GM18951 (cell line): ENCODE results near the gene SLC35B4.

Experiments used
- POLR2A ChIP-seq: IDR thresholded peaks from 4 replicates; pipeline ENCODE4 v1.6.1; 2011; ENCODE audit warnings: mild to moderate bottlenecking; ENCODE audit not compliant: insufficient read length, insufficient read depth; ENCODE audit errors: extremely low read depth
- in situ Hi-C: fragments of 300-500 bp; cut with MboI; formaldehyde crosslinking; loops from one replicate; pipeline ENCODE4 v1.12.0; 2022; ENCODE audit warnings: low sequenced_read_pairs, mixed read lengths, inconsistent platforms; ENCODE audit not compliant: unreplicated experiment

The SLC35B4 gene

DNA sequence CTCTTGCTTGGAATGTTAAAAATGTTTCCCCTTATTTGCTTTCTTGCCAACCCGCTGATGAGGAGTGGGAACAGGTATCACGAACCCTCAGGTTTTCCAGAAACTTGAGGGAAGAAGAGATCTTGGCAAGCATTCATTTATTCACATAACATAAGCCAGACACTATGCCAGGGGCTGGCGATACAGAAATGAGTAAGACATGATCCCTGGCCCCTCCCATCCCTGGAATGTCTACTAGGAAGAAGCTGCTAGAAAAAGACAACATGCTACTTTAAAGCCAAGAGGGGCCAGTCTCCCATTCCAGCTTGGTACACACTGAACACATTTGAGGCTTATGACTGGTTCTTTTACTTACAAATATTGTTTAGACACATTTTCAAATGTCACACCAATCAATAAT, 26.4 kb downstream of the SLC35B4 start:
- no peak for TF ChIP-seq POLR2A
- in situ Hi-C loops: no loop called here

DNA sequence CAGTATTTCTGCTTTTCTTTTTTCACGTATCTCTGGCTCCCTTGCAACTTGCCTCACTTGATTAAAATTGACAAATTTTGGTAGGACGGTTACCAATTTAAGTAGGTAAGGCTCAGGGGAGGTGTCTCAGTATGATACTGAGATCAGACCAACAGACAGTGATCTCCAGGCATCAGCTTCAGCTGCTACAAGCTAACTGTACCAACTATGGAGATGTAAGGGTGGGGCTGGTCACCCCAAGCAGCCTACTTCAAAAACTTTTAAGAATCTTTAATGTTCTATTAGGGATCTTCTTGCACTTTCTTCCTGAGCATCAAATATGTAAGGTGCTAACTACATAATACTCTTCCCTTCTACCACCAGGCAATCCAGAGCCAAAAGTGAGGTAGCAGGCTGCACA, 26.9 kb downstream of the SLC35B4 start:
- in situ Hi-C loops: no loop called here
- no peak for TF ChIP-seq POLR2A

DNA sequence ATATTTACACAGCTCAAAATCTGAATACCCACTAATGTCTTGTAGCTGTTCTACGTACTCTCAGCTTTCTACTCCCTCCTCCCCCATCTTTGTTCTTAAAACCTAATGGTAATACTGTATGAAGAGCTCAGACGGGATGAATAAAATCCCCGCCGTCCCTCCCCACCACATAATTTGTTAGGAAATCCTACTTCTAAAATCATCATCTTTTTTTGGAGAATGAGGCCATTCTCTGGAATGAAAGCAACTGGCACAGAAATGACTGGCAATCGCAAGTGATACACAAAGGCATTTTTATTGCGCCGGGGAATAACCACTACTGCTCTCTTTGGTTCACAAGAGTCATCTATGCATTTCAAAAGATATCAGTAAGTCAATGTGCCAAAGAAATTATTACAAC, 27.3 kb downstream of the SLC35B4 start:
- no peak for TF ChIP-seq POLR2A
- in situ Hi-C loops: no loop called here

DNA sequence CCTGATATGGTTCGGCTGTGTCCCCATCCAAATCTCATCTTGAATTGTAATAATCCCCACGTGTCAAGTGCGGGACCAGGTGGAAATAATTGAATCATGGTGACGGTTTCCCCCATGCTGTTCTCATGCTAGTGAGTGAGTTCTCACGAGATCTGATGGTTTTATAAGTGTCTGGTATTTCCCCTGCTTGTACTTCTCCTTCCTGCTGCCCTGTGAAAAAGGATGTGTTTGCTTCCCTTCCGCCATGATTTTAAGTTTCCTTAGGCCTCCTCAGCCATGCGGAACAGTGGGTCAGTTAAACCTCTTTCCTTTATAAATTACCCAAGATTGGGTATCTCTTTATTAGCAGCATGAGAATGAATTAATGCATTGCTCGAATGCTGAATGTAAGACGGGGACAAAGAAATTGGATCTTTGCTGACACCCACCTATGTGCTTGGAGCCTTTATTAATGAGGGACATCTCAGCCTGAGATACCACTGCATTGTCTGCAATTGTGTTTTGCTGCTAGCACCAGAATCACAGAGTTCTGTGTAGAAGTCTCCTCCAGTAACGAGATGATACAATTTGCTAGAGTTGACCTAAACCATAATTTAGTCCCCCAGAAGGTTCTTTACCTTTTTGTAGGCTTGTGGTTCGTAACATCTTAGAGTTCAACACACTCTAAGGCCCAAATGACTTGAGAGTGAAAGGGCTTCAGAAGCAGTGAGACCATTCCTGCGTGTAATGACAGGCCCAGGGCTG, 28.6 kb downstream of the SLC35B4 start:
- no peak for TF ChIP-seq POLR2A
- in situ Hi-C loops: no loop called here

DNA sequence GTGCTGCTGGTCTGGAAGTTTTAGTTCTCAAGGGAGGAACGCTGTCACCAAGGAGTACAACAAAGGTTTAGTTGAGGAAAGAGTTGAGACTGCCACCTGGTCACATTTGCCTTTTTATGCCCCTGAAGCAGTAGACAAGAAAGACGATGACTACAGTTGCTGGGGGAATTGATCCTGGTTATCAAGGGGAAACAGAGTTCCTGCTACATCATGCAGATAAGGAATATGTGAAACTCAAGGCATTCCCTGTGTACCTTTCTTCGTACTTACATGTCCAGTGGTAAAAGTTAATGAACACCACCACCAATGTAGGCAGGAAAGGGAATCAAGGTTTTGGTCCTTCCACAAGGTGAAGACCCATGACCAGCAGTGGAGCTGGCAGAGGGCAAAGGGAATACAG, 31.8 kb downstream of the SLC35B4 start:
- in situ Hi-C loops: no loop called here
- TF ChIP-seq POLR2A: no peak

DNA sequence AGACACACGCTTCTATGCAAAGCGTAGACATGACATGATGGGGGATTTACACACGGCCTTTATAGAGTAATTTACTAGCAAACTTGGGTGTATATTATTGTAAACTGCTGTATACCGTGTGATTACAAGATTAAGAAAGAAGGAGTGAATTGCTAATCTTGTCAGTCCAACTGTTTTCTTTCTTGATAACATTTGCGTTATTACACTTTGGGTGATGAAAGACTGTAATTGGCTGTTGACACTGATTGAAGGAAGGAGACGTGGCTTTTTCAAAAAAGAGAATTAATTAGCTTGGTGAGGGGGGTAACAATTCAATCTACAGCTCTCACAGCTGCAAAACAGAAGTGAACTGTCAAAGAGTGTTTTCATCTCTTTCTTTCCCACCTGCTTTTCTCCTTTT, 32.7 kb downstream of the SLC35B4 start:
- TF ChIP-seq POLR2A: no peak
- in situ Hi-C loops: no loop called here

DNA sequence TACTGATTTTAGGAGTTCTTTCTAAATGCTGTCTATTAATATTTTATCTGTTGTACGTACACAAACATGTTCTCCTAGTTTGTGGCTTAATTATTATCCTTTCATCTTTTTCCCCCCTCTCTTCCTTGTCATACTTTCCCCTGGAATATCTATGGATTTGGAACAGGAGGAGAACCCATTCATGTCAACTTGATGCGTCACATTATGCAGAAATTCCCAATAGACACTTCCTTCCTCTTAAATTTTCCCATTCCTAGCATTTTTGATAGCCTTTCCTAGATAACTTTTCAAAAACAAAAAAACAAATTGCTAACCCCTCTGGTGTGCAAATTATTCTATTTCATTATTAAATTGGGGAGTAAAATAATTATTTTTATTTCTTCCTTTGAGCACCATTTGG, 36.2 kb downstream of the SLC35B4 start:
- no peak for TF ChIP-seq POLR2A
- in situ Hi-C loops: no loop called here

DNA sequence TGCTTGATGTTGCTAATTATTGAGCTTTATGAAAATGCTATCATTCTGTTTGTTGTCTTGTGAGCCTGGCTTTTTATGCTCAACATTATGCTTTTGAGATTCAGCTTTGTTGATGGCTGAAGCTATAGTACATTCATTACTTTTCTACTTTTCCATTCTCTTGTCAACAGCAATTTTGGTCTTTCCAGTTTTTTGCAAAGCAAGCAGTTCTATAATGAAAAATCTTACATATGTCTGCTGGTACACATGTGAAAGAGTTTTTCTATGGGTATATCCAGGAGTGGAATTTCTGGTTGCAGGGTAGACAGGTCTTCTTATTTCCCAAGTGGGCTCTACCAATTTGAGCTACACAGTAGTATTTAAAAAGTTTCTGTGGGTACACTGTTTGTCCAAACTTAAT, 36.8 kb downstream of the SLC35B4 start:
- TF ChIP-seq POLR2A: no peak
- in situ Hi-C loops: no loop called here

DNA sequence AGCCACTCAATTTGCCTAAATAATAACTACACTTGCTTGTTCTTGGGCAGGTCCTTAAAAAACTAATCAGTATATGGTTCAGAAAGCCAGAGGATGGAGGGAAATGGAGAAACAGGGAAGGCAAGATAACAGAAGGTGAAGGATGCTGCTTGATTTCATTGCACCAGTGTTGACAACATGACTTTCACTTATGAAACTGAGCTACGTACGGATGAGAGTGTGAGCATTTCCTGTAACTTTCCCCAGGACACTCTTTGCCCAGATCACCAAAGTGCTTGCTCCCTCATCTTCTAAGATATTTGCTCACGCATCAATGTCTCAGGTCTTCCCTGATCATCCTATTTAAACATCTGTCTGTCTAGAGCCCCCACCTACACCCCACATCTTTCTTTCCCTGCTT, 37.4 kb downstream of the SLC35B4 start:
- no peak for TF ChIP-seq POLR2A
- in situ Hi-C loops: no loop called here

DNA sequence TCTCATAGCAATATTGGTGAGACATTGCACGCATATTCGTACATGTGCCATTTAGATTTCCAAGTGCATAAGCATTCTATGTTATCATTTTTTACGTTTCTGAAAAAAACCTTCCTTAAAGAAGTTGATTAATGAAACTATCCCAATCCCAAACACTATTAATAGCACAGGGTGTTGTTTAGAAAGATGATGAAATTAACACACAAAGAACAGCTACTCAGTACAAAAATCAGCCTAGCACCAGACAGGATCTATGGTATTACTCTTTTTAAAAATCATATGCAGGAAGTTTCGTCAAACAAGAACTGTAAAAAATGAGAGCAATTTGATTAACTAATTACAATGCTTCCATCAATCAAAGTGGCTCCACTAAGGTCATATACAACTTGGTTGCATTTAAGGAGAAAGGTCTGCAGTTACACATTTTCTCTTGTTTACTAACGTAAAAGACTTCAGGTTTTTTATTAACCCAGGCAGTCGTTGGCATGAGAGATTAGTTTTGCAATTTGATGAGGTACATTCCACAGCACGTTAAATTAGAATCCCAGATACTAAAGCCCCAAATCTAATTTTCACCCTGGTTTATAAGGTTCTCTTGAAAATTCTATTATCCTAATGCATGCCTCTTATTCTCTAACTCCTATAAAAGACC, 38.1 kb downstream of the SLC35B4 start:
- in situ Hi-C loops: no loop called here
- no peak for TF ChIP-seq POLR2A

DNA sequence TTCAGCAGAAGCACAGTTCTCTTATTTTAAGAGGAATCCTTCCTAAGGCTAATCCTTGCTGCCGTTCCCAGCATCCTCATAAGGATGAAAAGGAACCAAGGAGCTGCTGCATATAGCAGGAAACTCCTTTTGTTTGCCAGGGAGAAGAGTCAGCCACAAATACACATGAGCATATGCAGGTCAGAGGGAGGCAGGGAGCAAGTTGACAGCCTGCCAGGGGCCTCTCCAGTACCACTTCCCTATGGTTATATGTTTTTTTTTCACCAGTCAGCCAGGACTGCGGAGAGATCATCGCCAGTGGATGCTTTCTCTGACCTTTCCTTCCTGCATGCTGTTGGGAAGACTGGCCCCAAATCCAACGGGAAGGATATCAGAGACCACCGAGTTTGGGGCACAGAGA, 39.8 kb downstream of the SLC35B4 start:
- in situ Hi-C loops: no loop called here
- TF ChIP-seq POLR2A: no peak

DNA sequence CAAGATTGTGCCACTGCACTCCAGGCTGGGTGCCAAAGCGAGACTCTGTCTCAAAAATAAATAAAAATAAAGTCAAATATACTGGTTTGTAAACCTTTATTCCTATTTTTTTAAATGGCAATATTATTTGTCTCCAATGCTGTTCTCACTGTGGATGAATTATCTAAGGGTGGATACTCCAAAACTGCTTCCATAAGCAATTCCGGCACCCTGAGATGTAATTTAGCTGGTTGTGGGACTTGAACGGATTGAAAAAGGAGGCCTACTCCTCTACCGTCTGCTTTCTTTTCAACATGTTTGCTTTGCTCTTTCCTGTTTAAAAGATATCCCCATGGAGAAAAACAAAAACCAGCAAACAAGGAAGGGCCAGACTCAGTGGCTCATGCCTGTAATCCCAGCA, 54.4 kb downstream of the SLC35B4 start:
- in situ Hi-C loops: no loop called here
- TF ChIP-seq POLR2A: no peak

DNA sequence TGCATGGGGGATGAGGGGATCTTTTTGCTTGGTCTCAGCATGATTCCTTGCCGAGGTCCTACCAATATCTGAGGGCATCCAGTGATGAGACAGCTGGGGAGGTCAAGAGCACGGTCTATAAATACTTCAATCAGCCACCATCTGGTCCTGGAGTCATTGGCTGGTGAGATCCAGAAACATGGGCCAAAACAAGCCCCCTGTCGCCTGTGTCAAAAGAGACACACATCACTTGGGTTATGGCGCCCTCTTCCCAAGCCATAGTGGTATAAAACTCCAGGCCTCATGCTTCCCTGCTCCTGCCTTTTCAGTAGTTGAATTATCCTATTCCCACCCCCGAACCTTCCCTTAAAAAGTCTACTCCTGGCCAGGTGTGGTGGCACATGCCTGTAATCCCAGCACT, 60.9 kb downstream of the SLC35B4 start:
- TF ChIP-seq POLR2A: no peak
- in situ Hi-C loops: no loop called here

DNA sequence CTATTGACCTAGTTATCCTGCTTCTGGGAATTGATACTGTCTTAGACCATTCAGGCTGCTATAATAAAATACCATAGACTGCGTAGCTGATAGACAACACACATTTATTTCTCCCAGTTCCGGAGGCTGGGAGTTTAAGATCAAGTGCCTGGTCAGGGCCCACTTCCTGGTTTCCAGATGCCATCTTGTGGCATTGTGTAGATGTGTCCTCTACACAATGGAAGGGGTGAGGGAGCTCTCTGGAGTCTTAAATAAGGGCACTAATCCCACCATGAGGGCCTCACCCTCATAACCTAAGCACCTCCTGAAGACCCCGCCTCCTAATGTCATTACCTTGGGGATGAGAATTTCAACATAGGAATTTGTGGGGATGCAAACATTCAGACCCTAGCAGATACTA, 62.4 kb downstream of the SLC35B4 start:
- in situ Hi-C loops: no loop called here
- no peak for TF ChIP-seq POLR2A

DNA sequence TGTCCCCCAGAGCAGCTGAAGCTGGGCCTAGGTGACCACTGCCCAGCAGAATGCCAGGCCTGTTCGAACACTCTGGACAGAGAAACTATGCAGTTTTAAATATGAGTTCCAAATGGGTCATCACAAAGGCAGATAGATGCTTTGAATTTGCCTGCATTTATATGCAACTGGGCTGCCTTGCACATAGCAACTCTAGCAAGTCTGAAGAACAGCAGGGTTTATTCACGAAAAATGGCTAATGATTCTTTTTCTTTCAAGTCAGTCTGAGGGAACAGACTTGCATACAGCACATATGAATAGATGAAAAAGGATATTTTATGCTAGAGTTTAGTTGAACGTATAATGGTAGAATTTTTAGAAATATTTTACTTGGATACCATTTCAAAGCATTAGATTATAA, 68.5 kb downstream of the SLC35B4 start:
- TF ChIP-seq POLR2A: no peak
- in situ Hi-C loops: no loop called here

DNA sequence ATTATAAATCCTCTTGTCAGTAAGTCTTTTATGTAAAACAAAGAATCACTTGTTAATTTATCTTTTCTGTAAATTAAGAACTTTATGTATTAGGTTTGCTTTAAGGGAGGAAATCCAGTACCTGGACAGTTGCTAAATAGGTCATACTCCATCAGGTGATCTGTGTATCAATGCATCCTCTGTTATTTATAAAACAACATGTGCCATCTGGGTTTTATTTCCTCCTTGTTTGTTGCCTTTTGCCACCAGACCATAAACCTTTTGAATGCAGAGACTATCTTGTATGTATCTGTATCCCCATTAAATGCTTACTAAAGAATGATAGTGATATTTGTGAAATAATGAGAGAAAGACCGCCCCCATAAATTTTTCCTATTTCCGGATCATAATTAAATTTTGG, 70.0 kb downstream of the SLC35B4 start:
- in situ Hi-C loops: no loop called here
- TF ChIP-seq POLR2A: no peak
